T-helper 1 cell (primary cell): Measurements from ENCODE around the gene NPHP1.
"Not testable (repeated sequence)": the region's sequence is repeated elsewhere in the genome, so short reads cannot be mapped to it uniquely, and the experiment has no call there.

ENCODE experiments used
- DNase-seq, 5 donors: peaks; one replicate each; pipeline ENCODE4 v3.0.0-alpha.2; 2012 to 2020

NPHP1 gene

GRCh38 chr2:110197452-110197851, 7.4 kb downstream of the NPHP1 start:
- no peak for DNase-seq

GRCh38 chr2:110190169-110190568, 14.6 kb downstream of the NPHP1 start:
- not testable (repeated sequence) for DNase-seq

- no peak for DNase-seq
Measured at GRCh38 chr2:110182449-110182848, 22.4 kb downstream of the NPHP1 start.

- DNase-seq, result no peak
Measured at GRCh38 chr2:110180036-110180435, 24.8 kb downstream of the NPHP1 start.

- peak in 1 of 5 donors; percentile 2 for DNase-seq
Measured at GRCh38 chr2:110173523-110173922, 31.3 kb downstream of the NPHP1 start.

- no peak for DNase-seq
Measured at GRCh38 chr2:110172506-110172905, 32.3 kb downstream of the NPHP1 start.

- DNase-seq, result no peak
Measured at GRCh38 chr2:110170102-110170501, 34.7 kb downstream of the NPHP1 start.

- DNase-seq, result no peak
Measured at GRCh38 chr2:110167326-110168000, 37.4 kb downstream of the NPHP1 start.

GRCh38 chr2:110166266-110166665, 38.5 kb downstream of the NPHP1 start:
- DNase-seq, result no peak

- peak in 1 of 5 donors; percentile 36 for DNase-seq
Measured at GRCh38 chr2:110157153-110157793, 47.5 kb downstream of the NPHP1 start.

- not testable (repeated sequence) for DNase-seq
Measured at GRCh38 chr2:110154828-110155227, 50.0 kb downstream of the NPHP1 start.

GRCh38 chr2:110154188-110154587, 50.6 kb downstream of the NPHP1 start:
- DNase-seq, result not testable (repeated sequence)

- no peak for DNase-seq
Measured at GRCh38 chr2:110153416-110153815, 51.4 kb downstream of the NPHP1 start.

- DNase-seq, result no peak
Measured at GRCh38 chr2:110152943-110153342, 51.9 kb downstream of the NPHP1 start.

GRCh38 chr2:110149330-110150220, 55.2 kb downstream of the NPHP1 start:
- no peak for DNase-seq

GRCh38 chr2:110146945-110147332, 57.9 kb downstream of the NPHP1 start:
- no peak for DNase-seq

GRCh38 chr2:110146183-110146944, 58.4 kb downstream of the NPHP1 start:
- no peak for DNase-seq

GRCh38 chr2:110143982-110144381, 60.8 kb downstream of the NPHP1 start:
- no peak for DNase-seq

GRCh38 chr2:110140401-110140800, 64.4 kb downstream of the NPHP1 start:
- DNase-seq, result no peak

GRCh38 chr2:110134025-110134424, 70.8 kb downstream of the NPHP1 start:
- no peak for DNase-seq

- no peak for DNase-seq
Measured at GRCh38 chr2:110131166-110131565, 73.6 kb downstream of the NPHP1 start.

- no peak for DNase-seq
Measured at GRCh38 chr2:110130757-110131156, 74.1 kb downstream of the NPHP1 start.

GRCh38 chr2:110126906-110127305, 77.9 kb downstream of the NPHP1 start:
- no peak for DNase-seq
